Mesodermal cell (in vitro differentiated cells): ENCODE measurements around the gene ZNF865.

Experiments used
- H3K27ac ChIP-seq: 2 replicates; pipeline ENCODE4 v1.7.0; 2013; ENCODE audit warnings: mild to moderate bottlenecking, low read depth, low read length, moderate library complexity; ENCODE audit not compliant: severe bottlenecking
- H3K36me3 ChIP-seq: 2 replicates; pipeline ENCODE4 v1.7.1; 2013; ENCODE audit warnings: mild to moderate bottlenecking, low read length, moderate library complexity; ENCODE audit not compliant: control insufficient read depth, insufficient read depth
- H3K4me1 ChIP-seq: one replicate; pipeline ENCODE4 v1.7.1; 2013; ENCODE audit warnings: mild to moderate bottlenecking, low read length; ENCODE audit not compliant: insufficient read depth, control insufficient read depth, poor library complexity, severe bottlenecking
- H3K4me3 ChIP-seq: 2 replicates; pipeline ENCODE4 v1.7.0; 2013; ENCODE audit warnings: low read length, control low read depth, mild to moderate bottlenecking; ENCODE audit not compliant: insufficient read depth, poor library complexity, severe bottlenecking; ENCODE audit errors: extremely low read depth
- H3K9me3 ChIP-seq: 2 replicates; pipeline ENCODE4 v1.7.1; 2013; ENCODE audit warnings: mild to moderate bottlenecking, low read length, moderate library complexity; ENCODE audit not compliant: control insufficient read depth
- WGBS, 2 experiments: methylation state at CpG; one replicate each; pipeline ENCODE4 v1.1.5; 2013; ENCODE audit warnings: missing lambda C conversion rate in 2 of 2; ENCODE audit not compliant: insufficient coverage in 2 of 2; 5-methylcytosine and 5-hydroxymethylcytosine counted together

Gene ZNF865

DNA sequence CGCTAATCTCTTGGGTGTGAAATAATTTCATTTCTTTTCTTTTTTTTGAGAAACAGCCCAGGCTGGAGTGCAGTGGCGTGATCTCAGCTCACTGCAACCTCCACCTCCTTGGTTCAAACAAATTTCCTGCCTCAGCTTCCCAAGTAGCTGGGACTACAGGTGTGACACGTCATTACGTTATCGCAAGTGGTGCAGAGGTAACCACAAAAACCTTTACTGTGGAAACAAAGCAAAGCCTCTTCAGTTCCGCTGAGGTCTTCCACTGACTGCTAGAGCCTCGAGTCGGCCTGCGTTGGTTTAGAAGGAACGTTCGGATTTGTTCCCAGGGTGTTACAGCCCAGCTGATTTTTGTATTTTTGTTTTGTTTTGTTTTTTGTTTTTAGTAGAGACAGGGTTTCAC is 20.9 kb downstream of the ZNF865 start:
- Histone ChIP-seq H3K4me3 (no peak overlapping the region), H3K4me1 (no peaks in the 10 kb centered on the region), H3K9me3 (no peaks in the 10 kb centered on the region), H3K27ac (no peak overlapping the region), H3K36me3 (peaks cover 2% of the 10 kb centered on the region)
- 82 to 93% methylated on average over 9 to 10 of the region's 11 CpGs for WGBS, 2 experiments

DNA sequence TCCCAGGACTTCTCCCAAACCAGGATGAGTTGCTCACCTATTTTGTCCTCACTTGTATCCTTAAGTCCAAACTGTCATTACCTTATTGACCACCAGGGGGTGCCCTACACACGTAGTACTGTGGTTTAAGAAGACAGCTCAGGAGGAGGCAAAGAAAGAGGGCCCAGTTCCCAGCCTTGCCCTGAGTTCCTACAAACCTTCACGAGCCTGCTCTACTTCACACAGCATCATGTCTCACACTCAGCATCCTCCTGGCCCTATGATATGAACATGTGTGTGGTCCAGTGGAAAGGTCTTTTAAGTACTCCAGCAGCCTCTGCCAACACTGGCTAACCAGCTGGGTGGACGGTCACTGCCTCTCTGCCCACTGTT is 27.0 kb downstream of the ZNF865 start:
- WGBS, 2 experiments = 42 to 90% methylated on average over 1 to 2 of the region's 3 CpGs
- H3K27ac ChIP-seq = no peak overlapping the region
- no peak overlapping the region for H3K4me3 ChIP-seq
- H3K36me3 ChIP-seq = peaks cover 5% of the 10 kb centered on the region
- H3K9me3 ChIP-seq = no peaks in the 10 kb centered on the region
- peaks cover 10% of the 10 kb centered on the region for H3K4me1 ChIP-seq

DNA sequence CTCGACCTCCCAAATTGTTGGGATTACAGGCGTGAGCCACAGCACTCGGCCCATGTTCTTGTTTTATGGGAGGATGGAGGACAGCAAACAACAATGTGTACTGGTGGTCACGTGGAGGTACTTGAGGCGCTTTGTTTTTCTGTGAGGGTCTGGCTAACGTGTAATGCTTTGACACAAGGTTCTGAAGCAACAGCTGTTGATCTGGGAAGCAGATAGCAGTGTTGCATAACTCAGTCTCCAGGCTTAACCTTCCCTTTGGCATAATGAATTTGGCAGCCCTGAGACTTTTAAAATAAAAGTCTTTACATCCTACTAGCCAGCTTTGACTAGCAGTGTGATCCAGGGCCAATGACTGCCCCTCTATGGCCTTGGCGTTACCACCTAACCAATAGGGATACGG is 28.4 kb downstream of the ZNF865 start:
- H3K4me1 ChIP-seq = peaks cover 10% of the 10 kb centered on the region
- H3K27ac ChIP-seq = no peak overlapping the region
- no peak overlapping the region for H3K4me3 ChIP-seq
- no peaks in the 10 kb centered on the region for H3K9me3 ChIP-seq
- H3K36me3 ChIP-seq = peaks cover 19% of the 10 kb centered on the region
- 97 to 98% methylated on average over 6 to 7 of the region's 8 CpGs for WGBS, 2 experiments

DNA sequence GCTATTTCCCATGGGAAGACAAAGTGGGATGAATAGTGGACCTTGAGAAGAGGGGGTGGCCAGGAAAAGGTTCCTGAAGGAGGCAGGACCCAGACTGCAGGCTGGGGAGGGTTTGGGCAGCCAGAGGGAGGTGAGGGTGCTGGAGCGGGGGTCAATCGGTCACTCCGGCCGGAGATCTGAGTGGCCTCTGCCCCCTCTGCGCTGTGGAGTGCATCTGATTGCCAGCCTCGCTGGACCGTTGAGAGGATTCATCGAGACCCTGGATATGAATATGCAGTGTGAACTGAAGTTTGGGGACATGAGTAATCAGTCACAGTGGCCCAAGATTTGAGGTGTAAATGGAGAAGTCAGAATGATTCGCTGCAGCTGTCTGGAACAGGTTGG is 29.9 kb downstream of the ZNF865 start:
- Histone ChIP-seq H3K4me3 (peak overlapping the region; percentile 93), H3K27ac (peak overlapping the region; percentile 91), H3K9me3 (no peaks in the 10 kb centered on the region), H3K36me3 (peaks cover 19% of the 10 kb centered on the region), H3K4me1 (peaks cover 10% of the 10 kb centered on the region)
- 8% methylated on average over 6 to 9 of the region's 9 CpGs for WGBS, 2 experiments

DNA sequence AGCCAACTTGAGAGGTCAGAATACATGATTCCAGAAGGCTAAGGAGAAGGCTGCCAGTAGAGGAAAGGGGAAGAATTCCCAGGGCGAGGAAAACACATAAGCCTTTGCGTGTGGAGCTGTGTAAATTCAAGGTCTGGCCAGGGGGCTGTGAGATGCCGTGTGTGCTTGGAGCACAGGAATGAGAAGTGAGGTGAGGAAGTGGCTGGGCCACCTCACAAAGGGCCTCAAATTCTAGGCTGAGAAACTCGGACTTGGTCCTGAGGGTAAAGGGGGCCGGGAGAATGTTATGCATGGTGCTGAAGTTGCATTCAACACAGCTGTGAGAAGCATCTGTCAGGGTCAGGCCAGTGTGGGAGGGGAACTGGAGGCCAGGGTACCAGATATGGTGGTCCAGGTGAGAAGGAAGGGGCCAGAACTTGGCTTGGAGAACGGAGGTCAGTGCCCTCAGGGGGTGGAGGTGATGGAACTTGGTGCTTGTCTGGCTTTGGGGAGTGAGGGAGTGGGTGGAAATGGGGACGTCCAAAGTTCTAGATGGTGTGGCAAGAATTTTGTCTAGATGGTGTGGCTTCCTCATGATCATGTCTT is 30.5 kb downstream of the ZNF865 start:
- Histone ChIP-seq H3K36me3 (peaks cover 19% of the 10 kb centered on the region), H3K27ac (no peak overlapping the region), H3K4me1 (peaks cover 10% of the 10 kb centered on the region), H3K9me3 (no peaks in the 10 kb centered on the region), H3K4me3 (peak overlapping the region; percentile 93)
- WGBS, 2 experiments = 85% methylated on average over 6 to 7 of the region's 7 CpGs

DNA sequence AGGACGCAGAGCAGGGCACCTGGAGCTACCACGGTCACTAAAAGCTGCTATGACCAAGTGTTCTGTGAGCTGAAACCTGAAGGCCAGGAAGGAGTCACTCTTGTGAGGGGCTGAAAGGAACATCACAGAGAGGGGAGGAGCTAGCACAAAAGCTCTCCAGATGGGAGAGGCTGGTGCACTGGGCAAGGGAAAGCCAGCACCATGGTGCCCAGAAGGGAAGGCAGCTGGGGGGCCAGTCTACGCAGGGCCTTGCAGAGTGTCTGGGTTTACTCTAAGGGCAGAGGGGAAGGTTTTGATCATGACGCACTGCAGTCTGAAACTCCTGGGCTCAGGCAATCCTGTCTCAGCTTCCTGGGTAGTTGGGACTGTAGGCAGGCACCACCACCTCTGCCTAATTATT is 31.3 kb downstream of the ZNF865 start:
- H3K4me3 ChIP-seq = no peak overlapping the region
- WGBS, 2 experiments = 86 to 100% methylated on average over 1 to 3 of the region's 4 CpGs
- peaks cover 10% of the 10 kb centered on the region for H3K4me1 ChIP-seq
- no peak overlapping the region for H3K27ac ChIP-seq
- H3K36me3 ChIP-seq = peaks cover 19% of the 10 kb centered on the region
- no peaks in the 10 kb centered on the region for H3K9me3 ChIP-seq

DNA sequence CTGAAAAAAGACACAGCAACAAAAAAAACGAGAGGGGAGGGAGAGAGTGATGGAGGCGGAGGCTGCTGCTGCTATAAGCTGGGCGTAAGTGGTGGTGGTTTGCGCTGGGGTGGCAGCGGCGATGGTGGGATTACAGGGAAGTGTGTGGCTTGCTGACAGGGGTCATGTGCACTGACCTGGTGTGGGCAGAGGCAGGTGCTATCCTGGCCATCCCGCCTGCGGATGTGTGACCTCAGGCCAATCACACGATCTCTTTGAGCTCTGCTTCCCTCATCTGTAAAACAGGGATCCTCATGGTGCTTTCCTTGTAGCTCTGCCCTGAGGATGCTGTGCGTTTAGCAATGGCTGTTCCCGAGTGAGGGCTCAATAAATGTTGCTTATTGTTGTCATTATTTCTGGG is 32.1 kb downstream of the ZNF865 start:
- Histone ChIP-seq H3K4me3 (no peak overlapping the region), H3K9me3 (no peaks in the 10 kb centered on the region), H3K4me1 (peaks cover 10% of the 10 kb centered on the region), H3K27ac (no peak overlapping the region), H3K36me3 (peaks cover 19% of the 10 kb centered on the region)
- WGBS, 2 experiments = 80 to 86% methylated on average over 10 to 11 of the region's 11 CpGs

DNA sequence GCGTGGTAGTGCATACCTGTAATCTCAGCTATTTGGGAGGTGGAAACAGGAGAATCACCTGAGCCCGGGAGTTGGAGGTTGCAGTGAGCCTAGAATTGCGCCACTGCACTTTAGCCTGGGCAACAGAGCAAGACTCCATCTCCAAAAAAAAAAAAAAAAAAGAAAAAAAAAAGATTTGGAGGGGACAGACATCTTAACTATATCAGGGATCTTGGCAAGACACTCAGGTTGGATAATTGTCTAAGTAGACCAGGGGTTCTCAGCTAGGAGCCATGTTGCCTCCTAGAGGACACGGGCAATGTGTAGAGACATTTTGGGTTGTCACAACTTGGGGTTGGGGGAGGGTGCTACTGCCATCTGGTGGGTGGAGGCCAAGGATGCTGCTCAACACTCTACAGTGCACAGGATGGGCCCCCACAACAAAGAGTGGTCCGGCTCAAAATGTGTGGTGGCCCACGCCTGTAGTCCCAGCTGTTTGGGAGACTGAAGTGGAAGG is 33.5 kb downstream of the ZNF865 start:
- Histone ChIP-seq H3K9me3 (no peaks in the 10 kb centered on the region), H3K4me3 (no peak overlapping the region), H3K27ac (no peak overlapping the region), H3K4me1 (peaks cover 10% of the 10 kb centered on the region), H3K36me3 (peaks cover 19% of the 10 kb centered on the region)
- 93 to 100% methylated on average over 1 to 3 of the region's 6 CpGs for WGBS, 2 experiments

DNA sequence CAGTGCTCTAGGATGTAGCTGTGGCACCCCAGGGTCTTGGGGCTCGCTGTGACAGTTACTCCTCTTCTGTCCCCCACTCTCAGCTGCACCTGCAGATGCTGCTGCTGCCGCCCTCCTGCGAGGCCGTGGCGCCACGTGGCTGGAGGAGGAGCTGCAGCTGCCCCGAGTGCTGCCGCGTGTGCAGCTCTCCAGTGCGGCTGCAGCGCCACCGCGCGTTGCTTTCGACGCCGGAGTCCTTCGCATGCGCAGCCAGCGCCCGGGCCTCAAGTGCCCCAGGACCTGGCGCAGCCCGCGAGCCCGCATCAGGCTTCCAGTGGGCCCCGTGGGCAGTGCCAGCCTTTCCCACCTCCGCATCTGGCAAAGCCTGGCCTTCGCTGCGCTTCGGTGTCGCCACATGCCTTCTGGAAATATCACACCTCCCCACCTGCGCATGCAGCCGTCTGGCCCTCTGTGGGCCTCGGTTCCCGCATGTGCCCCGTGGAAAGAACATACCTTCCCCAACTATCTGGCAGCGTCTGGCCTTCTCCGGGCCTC is 34.7 kb downstream of the ZNF865 start:
- peaks cover 15% of the 10 kb centered on the region for H3K4me1 ChIP-seq
- H3K9me3 ChIP-seq = no peaks in the 10 kb centered on the region
- peaks cover 26% of the 10 kb centered on the region for H3K36me3 ChIP-seq
- H3K27ac ChIP-seq = peak overlapping the region; percentile 79
- WGBS, 2 experiments = 84 to 86% methylated on average over 34 to 38 of the region's 38 CpGs
- H3K4me3 ChIP-seq = peak overlapping the region; percentile 91

DNA sequence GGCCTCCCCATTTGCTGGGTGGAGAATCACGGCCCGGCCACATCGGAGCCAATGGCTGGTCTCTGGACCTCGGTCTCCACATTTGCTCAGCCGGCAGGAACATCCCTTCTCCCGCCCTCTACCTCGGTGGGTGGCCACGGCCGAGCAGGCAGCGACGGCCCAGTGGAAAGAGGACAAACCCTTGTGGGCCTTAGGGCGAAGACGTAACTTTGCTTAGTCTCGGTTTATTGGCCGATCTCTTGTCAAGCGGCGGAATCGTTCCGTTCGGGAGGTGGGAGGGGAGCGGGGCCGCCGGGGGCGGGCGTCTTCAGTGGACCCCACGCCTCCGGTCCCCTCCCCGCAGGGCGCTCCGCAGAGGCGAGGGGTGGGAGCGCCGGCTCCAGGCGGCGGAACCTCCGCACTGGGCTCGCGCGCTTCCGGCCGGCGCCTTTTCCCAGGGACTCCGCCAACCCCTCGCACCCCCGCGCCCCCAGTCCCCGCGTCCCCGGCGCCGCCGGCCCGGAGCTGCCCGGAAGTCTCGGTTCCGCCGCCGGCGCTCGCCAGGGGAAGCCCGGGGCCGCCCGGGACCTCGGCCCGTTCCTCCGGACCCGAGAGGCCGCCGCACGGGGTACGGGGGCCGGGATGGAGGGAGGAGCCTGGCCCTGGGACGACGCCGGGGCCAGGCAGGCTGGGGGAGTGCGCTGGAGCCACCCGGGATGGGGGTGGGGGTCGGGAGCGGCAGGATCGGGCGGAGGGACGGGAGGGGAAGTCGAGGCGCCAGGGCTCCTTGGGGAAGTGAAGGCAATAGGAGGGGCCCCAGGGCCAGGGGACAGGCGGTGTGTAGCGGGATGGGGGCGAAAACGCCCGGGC is 35.4 kb downstream of the ZNF865 start, which contains the start of gene ZNF580:
TSS of gene ZNF580 (plus strand) at position 426 of the 849 bp plus-strand sequence. CDS start 1,507 bp downstream, outside the sequence.
- Histone ChIP-seq H3K4me1 (peaks cover 20% of the 10 kb centered on the region), H3K27ac (peak within 1 kb of the TSS; percentile 79), H3K4me3 (peak within 1 kb of the TSS; percentile 91), H3K9me3 (no peaks in the 10 kb centered on the region), H3K36me3 (peaks cover 33% of the 10 kb centered on the region)
- WGBS, 2 experiments = 1 to 2% methylated on average over 48 to 70 of the region's 89 CpGs
